Lung (tissue), 12 donors: Measurements from ENCODE around the gene NUB1. TPM values are rescaled to one million over a fixed set of nuclear protein-coding genes. Genes with fewer than 3 reads are reported as not detected.

Source experiments
- ATAC-seq: fragments of 200-7000 bp; cut with Tn5 transposase; one replicate; pipeline ENCODE4 v1.9.1; 2020; ENCODE audit warnings: moderate number of reproducible peaks; ENCODE audit not compliant: insufficient read depth, low FRiP score
- DNase-seq, 3 donors: peaks; one replicate each; pipeline ENCODE4 v3.0.0-alpha.2; 2013 to 2017
- H3K27ac ChIP-seq, 2 donors: one replicate each; pipeline ENCODE4 v1.5.1; 2013; ENCODE audit warnings: mild to moderate bottlenecking in 2 of 2, moderate library complexity in 2 of 2, control low read depth in 1 of 2, inconsistent platforms in 1 of 2, low read depth in 1 of 2, low read length in 1 of 2
- H3K27me3 ChIP-seq, 3 donors: one replicate each; pipeline ENCODE4 v1.5.1; 2013; ENCODE audit warnings: low read length in 2 of 3; ENCODE audit not compliant: control insufficient read depth in 3 of 3, insufficient read depth in 3 of 3
- H3K36me3 ChIP-seq, 4 donors: one replicate each; pipeline ENCODE4 v1.5.1; 2013; ENCODE audit warnings: low read length in 4 of 4, mild to moderate bottlenecking in 1 of 4, moderate library complexity in 1 of 4; ENCODE audit not compliant: control insufficient read depth in 4 of 4, insufficient read depth in 4 of 4
- H3K4me1 ChIP-seq, 5 donors: one replicate each; pipeline ENCODE4 v1.5.1; 2013; ENCODE audit warnings: low read length in 5 of 5, mild to moderate bottlenecking in 2 of 5, moderate library complexity in 1 of 5; ENCODE audit not compliant: control insufficient read depth in 5 of 5, insufficient read depth in 5 of 5
- H3K4me3 ChIP-seq: one replicate; pipeline ENCODE4 v1.5.1; 2013; ENCODE audit warnings: mild to moderate bottlenecking, control low read depth, moderate library complexity
- H3K9ac ChIP-seq, 2 donors: one replicate each; pipeline ENCODE4 v1.5.1; 2013; ENCODE audit warnings: low read length in 2 of 2, control low read depth in 1 of 2; ENCODE audit not compliant: insufficient read depth in 1 of 2
- H3K9me3 ChIP-seq, 4 donors: one replicate each; pipeline ENCODE4 v1.5.1; 2013; ENCODE audit warnings: low read length in 3 of 4, mild to moderate bottlenecking in 1 of 4, moderate library complexity in 1 of 4; ENCODE audit not compliant: control insufficient read depth in 4 of 4, insufficient read depth in 3 of 4
- WGBS, 2 donors: extraction: QIAGEN DNeasy Blood & Tissue Kit; methylation state at CpG; one replicate each; pipeline ENCODE4 v1.1.7; 2013; 5-methylcytosine and 5-hydroxymethylcytosine counted together
- polyA plus RNA-seq, 2 donors: library from polyadenylated mRNA; stranded (reverse); fragments of 200-250 nt; gene quantifications; one replicate each; pipeline ENCODE4 v1.2.1, GENCODE V29; 2013
- total RNA-seq, 2 donors: library from RNA; depleted of rRNA in 1 of 2; stranded (reverse); fragments of >200 nt in 1 of 2; gene quantifications; one replicate each; pipeline ENCODE4 v1.2.1, GENCODE V29; 2014 to 2021
- TF ChIP-seq, protein P1 (sequence below): IDR thresholded peaks from 2 replicates; pipeline ENCODE4 v1.5.1; 2012; ENCODE audit warnings: mild to moderate bottlenecking; ENCODE audit errors: control extremely low read depth, extremely low read depth
- donor health status: control.
- donor health status: control.
- donor health status: Bipolar disorder and iron deficiency.
- donor health status: healthy.
- donor health status: DM: yes; HTN: yes; CAD: no.

The NUB1 gene
- total and polyA plus RNA-seq, 4 donors: 22.6 to 47.4 (median 34.6) TPM

DNA sequence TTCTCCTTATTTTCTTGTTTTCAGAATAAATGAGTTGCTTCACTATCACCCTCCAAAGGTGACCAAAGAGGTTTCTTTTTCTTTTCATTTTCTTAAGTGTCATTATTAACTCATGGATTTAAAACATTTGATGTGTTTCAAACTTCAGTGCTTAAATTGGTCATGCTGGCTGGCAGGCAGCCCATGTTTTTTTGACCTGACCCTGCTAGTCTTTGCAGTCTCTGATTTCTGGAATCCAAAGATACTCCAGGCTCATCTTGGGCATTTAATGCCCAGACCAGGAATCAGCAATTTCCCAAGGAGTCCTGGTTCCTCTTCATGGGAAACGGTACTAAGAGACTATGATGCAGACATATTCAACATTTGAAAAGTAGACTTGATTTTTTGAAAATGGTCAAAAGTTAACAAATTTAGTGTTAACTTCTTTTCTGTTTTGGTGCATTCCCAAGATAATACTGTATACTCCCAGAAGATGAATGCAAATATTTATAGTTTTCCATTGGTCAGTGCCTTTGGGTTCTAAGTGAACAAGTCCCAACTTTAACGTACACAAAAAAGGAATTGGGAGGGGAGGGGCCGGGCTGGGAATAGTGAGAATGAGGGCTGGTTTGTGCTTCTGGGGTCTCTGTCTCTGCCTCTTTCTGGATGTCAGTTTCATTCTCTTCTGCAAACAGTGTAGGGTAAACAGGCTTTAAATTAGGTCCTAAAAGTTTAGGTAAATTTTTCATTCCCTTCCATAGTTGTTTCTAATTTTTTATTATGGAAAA, 19.8 kb downstream of the NUB1 start:
- Histone ChIP-seq H3K4me1 (peaks cover 0 to 11% (median 3%) of the 10 kb centered on the region in 5 donors), H3K27me3 (no peaks in the 10 kb centered on the region), H3K4me3 (no peak overlapping the region), H3K9ac (no peak overlapping the region), H3K27ac (no peak overlapping the region), H3K36me3 (peaks cover 8 to 26% (median 17%) of the 10 kb centered on the region in 4 donors), H3K9me3 (no peaks in the 10 kb centered on the region)
- peak in 1 of 3 donors; percentile 20 for DNase-seq
- TF ChIP-seq, protein P1, sequence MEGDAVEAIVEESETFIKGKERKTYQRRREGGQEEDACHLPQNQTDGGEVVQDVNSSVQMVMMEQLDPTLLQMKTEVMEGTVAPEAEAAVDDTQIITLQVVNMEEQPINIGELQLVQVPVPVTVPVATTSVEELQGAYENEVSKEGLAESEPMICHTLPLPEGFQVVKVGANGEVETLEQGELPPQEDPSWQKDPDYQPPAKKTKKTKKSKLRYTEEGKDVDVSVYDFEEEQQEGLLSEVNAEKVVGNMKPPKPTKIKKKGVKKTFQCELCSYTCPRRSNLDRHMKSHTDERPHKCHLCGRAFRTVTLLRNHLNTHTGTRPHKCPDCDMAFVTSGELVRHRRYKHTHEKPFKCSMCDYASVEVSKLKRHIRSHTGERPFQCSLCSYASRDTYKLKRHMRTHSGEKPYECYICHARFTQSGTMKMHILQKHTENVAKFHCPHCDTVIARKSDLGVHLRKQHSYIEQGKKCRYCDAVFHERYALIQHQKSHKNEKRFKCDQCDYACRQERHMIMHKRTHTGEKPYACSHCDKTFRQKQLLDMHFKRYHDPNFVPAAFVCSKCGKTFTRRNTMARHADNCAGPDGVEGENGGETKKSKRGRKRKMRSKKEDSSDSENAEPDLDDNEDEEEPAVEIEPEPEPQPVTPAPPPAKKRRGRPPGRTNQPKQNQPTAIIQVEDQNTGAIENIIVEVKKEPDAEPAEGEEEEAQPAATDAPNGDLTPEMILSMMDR: no peak
- 90 to 97% methylated on average over 3 of the region's 3 CpGs for WGBS, 2 donors
- no peak for ATAC-seq

DNA sequence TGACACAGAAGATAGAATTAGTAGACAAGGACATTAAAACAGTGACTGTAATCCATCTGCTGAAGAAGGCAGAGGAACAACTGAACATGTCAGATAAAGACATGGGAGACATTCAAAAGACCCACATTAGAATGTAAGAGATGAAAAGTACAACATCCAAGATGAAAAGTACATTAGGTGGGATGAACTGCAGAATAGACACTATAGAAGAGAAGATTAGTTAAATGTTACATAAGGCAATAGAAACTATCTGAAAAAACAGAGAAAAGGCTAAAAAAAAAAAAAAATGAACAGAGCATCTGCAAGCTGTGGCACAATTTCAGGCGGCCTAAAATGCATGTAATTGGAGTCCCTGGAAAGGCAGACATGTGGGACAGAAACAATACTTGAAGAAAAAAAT, 21.6 kb downstream of the NUB1 start:
- no peak overlapping the region for H3K4me3 ChIP-seq
- peaks cover 0 to 28% (median 7%) of the 10 kb centered on the region in 5 donors for H3K4me1 ChIP-seq
- DNase-seq (no peak), ATAC-seq (no peak)
- H3K36me3 ChIP-seq: peaks cover 6 to 24% (median 14%) of the 10 kb centered on the region in 4 donors
- H3K9me3 ChIP-seq: no peaks in the 10 kb centered on the region
- TF ChIP-seq, protein P1: no peak
- WGBS, 2 donors: 95 to 100% methylated on average over 1 of the region's 1 CpG
- no peak overlapping the region for H3K27ac ChIP-seq
- no peak overlapping the region for H3K9ac ChIP-seq
- H3K27me3 ChIP-seq: no peaks in the 10 kb centered on the region

DNA sequence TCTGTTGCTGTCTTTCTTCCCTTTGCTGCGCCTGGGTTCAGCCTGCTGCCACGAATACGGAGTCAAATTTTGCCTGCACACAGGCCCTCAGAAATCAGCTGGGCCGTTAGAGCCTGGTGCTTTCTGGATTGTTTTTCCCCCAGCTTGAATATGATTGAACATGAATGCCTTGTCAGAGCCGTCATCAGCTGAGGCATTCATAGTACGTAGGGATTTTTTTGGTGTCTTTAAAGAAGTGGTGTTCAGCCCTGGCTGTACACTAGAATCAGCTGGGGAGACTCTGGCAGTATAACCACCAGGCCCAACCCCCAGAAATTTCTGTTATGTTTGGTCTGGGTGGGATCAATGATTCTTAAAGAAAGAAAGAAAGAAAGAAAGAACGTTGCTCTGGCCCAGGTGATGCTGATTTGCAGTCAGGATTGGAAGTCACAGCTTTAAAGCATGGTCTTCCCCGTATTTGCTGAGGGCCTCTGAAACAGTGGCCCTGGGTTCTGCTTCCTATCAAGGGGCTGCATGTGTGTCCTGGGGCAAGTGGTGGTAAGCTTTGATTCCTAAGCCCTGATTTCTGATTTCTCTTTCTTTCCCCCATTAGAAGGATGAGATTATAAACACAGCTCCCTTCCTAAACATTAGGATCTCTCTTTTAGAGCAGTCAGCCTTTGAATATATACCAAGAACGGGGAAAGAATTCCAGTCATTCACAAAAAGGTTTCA, 24.7 kb downstream of the NUB1 start:
- Histone ChIP-seq H3K4me3 (no peak overlapping the region), H3K9ac (peak overlapping the region; percentile 13 to 26), H3K27ac (peak overlapping the region in 1 of 2 donors; percentile 89), H3K36me3 (peaks cover 7 to 13% (median 11%) of the 10 kb centered on the region in 4 donors), H3K4me1 (peaks cover 0 to 30% (median 7%) of the 10 kb centered on the region in 5 donors), H3K9me3 (no peaks in the 10 kb centered on the region), H3K27me3 (no peaks in the 10 kb centered on the region)
- DNase-seq (peak; percentile 44 to 71 (median 45)), ATAC-seq (no peak)
- TF ChIP-seq, protein P1: no peak
- 75 to 86% methylated on average over 9 of the region's 9 CpGs for WGBS, 2 donors
